GM12878 (cell line): ENCODE results near the gene XRCC2. TPM values are rescaled to one million over a fixed set of nuclear protein-coding genes. Genes with fewer than 3 reads are reported as not detected.

Experiments
- MYB ChIP-seq: fragments of 150-350 bp; IDR thresholded peaks from 2 replicates; pipeline ENCODE4 v1.6.1; 2014; ENCODE audit warnings: mild to moderate bottlenecking, low read depth, low read length, borderline replicate concordance
- polyA plus RNA-seq, 11 experiments: library from polyadenylated mRNA; depleted of rRNA in 4 of 11; unstranded in 6 of 11; stranded (reverse) in 5 of 11; fragments of >200 nt; fragmentation: Nextera tagmentation in 4 of 11; fragmentation: Illumina TruSeq in 1 of 11; extraction: Ambion mirVana in 4 of 11; extraction: Trizol in 1 of 11; gene quantifications; 1 replicate in 1 of 11; 2 replicates in 10 of 11; pipeline versions ENCODE4 v1.2.1 to v1.2.3, GENCODE V29; 2011 to 2016; ENCODE audit warnings: inconsistent platforms in 2 of 11, missing spikeins in 2 of 11, low read depth in 1 of 11
- total RNA-seq, 4 experiments: library from RNA; depleted of rRNA in 3 of 4; stranded (reverse); fragments of >200 nt in 3 of 4; fragmentation: Illumina TruSeq in 1 of 4; extraction: Trizol in 1 of 4; gene quantifications; 2 replicates each; pipeline versions ENCODE4 v1.2.1 to v1.2.3, GENCODE V29; 2013 to 2021
- TF ChIP-seq, protein P1 (sequence below): fragments of 450-650 bp; IDR thresholded peaks from 2 replicates; pipeline ENCODE4 v1.6.1; 2016; ENCODE audit warnings: mild to moderate bottlenecking, moderate library complexity, borderline replicate concordance
- TF ChIP-seq, protein P2 (sequence below), 3 experiments: IDR thresholded peaks in 2 of 3; conservative IDR thresholded peaks in 1 of 3; 2 replicates each; pipeline ENCODE4 v1.5.1; 2011; ENCODE audit warnings: low read depth in 3 of 3, low read length in 3 of 3, mild to moderate bottlenecking in 3 of 3, control low read depth in 2 of 3, moderate library complexity in 2 of 3, inconsistent platforms in 1 of 3, mixed read lengths in 1 of 3; ENCODE audit not compliant: control insufficient read depth in 2 of 3, insufficient read depth in 1 of 3; ENCODE audit errors: extremely low read depth in 1 of 3
- TF ChIP-seq, protein P3 (sequence below): fragments of 450-650 bp; conservative IDR thresholded peaks from 2 replicates; pipeline ENCODE4 v1.6.1; 2017; ENCODE audit warnings: mild to moderate bottlenecking, moderate library complexity

Gene XRCC2
- total and polyA plus RNA-seq, 10 of the 15 experiments (the other 5 are each of a cell fraction or from before 2014, with no cell fraction given) = 4.8 to 21.4 (median 13.9) TPM

DNA sequence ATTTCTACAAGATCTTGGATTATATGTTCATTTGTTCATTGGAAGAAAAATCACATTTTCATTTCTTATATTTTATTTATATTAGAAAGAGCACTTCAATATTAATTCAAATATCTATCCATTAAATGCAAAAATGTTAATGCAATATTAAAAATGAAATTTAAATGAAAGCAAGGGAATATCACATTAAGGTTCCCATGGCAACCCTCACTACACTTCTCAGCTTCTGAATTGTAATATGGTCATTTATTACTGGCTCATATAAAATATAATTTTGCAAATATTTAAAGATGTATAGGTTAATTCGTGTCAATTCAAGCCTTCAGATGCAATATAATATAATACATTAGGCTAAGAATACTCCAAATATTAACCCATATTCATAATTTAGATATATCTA lies 38.8 kb downstream of the XRCC2 start (continued):
- TF ChIP-seq, protein P1, sequence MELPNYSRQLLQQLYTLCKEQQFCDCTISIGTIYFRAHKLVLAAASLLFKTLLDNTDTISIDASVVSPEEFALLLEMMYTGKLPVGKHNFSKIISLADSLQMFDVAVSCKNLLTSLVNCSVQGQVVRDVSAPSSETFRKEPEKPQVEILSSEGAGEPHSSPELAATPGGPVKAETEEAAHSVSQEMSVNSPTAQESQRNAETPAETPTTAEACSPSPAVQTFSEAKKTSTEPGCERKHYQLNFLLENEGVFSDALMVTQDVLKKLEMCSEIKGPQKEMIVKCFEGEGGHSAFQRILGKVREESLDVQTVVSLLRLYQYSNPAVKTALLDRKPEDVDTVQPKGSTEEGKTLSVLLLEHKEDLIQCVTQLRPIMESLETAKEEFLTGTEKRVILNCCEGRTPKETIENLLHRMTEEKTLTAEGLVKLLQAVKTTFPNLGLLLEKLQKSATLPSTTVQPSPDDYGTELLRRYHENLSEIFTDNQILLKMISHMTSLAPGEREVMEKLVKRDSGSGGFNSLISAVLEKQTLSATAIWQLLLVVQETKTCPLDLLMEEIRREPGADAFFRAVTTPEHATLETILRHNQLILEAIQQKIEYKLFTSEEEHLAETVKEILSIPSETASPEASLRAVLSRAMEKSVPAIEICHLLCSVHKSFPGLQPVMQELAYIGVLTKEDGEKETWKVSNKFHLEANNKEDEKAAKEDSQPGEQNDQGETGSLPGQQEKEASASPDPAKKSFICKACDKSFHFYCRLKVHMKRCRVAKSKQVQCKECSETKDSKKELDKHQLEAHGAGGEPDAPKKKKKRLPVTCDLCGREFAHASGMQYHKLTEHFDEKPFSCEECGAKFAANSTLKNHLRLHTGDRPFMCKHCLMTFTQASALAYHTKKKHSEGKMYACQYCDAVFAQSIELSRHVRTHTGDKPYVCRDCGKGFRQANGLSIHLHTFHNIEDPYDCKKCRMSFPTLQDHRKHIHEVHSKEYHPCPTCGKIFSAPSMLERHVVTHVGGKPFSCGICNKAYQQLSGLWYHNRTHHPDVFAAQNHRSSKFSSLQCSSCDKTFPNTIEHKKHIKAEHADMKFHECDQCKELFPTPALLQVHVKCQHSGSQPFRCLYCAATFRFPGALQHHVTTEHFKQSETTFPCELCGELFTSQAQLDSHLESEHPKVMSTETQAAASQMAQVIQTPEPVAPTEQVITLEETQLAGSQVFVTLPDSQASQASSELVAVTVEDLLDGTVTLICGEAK = no peak
- TF ChIP-seq, protein P2, sequence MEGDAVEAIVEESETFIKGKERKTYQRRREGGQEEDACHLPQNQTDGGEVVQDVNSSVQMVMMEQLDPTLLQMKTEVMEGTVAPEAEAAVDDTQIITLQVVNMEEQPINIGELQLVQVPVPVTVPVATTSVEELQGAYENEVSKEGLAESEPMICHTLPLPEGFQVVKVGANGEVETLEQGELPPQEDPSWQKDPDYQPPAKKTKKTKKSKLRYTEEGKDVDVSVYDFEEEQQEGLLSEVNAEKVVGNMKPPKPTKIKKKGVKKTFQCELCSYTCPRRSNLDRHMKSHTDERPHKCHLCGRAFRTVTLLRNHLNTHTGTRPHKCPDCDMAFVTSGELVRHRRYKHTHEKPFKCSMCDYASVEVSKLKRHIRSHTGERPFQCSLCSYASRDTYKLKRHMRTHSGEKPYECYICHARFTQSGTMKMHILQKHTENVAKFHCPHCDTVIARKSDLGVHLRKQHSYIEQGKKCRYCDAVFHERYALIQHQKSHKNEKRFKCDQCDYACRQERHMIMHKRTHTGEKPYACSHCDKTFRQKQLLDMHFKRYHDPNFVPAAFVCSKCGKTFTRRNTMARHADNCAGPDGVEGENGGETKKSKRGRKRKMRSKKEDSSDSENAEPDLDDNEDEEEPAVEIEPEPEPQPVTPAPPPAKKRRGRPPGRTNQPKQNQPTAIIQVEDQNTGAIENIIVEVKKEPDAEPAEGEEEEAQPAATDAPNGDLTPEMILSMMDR (IDR thresholded peaks at IDR 0.05 in 2 of 3, conservative IDR thresholded peaks at IDR 0.05 in 1 of 3; ENCODE audit: control insufficient read depth in 2 of 3, extremely low read depth in 1 of 3, insufficient read depth in 1 of 3, low read depth in 3 of 3, low read length in 3 of 3) = no peak
- no peak for TF ChIP-seq MYB
- TF ChIP-seq, protein P3, sequence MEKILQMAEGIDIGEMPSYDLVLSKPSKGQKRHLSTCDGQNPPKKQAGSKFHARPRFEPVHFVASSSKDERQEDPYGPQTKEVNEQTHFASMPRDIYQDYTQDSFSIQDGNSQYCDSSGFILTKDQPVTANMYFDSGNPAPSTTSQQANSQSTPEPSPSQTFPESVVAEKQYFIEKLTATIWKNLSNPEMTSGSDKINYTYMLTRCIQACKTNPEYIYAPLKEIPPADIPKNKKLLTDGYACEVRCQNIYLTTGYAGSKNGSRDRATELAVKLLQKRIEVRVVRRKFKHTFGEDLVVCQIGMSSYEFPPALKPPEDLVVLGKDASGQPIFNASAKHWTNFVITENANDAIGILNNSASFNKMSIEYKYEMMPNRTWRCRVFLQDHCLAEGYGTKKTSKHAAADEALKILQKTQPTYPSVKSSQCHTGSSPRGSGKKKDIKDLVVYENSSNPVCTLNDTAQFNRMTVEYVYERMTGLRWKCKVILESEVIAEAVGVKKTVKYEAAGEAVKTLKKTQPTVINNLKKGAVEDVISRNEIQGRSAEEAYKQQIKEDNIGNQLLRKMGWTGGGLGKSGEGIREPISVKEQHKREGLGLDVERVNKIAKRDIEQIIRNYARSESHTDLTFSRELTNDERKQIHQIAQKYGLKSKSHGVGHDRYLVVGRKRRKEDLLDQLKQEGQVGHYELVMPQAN = no peak
- TF ChIP-seq, all 136 proteins: peak for 0
